Astrocyte of the cerebellum (primary cell): ENCODE data around the gene KRTDAP.

Source experiments
- DNase-seq: peaks from one replicate; pipeline ENCODE4 v3.0.0-alpha.2; 2011; ENCODE audit warnings: low read depth
- H3K4me3 ChIP-seq: 2 replicates; pipeline ENCODE4 v1.5.1; 2011; ENCODE audit warnings: mild to moderate bottlenecking, low read depth, low read length, moderate library complexity
- in situ Hi-C: cut with HindIII; loops from 2 replicates; pipeline ENCODE4 v1.10.0; 2017; ENCODE audit warnings: low sequenced_read_pairs
- TF ChIP-seq, protein P1 (sequence below): IDR thresholded peaks from 2 replicates; pipeline ENCODE4 v1.5.1; 2012; ENCODE audit warnings: low read length, low read depth, moderate library complexity, mild to moderate bottlenecking; ENCODE audit errors: missing control alignments

Gene KRTDAP

DNA sequence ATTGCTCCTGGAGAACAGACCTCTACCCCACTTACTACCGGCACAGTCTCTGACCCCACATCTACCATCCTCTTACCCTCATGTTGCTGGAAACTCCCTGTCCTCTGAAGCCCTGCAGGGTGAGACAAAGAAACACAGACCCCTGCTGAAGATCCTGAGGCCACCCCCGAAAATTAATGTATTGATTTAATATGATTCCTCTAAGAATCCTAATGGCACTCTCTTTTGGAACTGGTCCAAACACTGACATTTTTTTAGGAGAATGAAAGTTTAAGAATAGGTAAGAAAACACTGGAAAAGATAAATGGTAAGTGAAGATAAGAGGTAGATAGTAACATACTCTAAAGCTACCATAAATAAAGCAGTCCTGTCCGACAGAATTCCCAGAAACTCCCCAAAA, 17.9 kb upstream of the KRTDAP start:
- in situ Hi-C loops: loop anchor here (5.0 kb wide), 1 partner anchor 156 kb away; no protein-coding TSS in a partner anchor
- TF ChIP-seq, protein P1, sequence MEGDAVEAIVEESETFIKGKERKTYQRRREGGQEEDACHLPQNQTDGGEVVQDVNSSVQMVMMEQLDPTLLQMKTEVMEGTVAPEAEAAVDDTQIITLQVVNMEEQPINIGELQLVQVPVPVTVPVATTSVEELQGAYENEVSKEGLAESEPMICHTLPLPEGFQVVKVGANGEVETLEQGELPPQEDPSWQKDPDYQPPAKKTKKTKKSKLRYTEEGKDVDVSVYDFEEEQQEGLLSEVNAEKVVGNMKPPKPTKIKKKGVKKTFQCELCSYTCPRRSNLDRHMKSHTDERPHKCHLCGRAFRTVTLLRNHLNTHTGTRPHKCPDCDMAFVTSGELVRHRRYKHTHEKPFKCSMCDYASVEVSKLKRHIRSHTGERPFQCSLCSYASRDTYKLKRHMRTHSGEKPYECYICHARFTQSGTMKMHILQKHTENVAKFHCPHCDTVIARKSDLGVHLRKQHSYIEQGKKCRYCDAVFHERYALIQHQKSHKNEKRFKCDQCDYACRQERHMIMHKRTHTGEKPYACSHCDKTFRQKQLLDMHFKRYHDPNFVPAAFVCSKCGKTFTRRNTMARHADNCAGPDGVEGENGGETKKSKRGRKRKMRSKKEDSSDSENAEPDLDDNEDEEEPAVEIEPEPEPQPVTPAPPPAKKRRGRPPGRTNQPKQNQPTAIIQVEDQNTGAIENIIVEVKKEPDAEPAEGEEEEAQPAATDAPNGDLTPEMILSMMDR: no peak
- H3K4me3 ChIP-seq: no peak overlapping the region

DNA sequence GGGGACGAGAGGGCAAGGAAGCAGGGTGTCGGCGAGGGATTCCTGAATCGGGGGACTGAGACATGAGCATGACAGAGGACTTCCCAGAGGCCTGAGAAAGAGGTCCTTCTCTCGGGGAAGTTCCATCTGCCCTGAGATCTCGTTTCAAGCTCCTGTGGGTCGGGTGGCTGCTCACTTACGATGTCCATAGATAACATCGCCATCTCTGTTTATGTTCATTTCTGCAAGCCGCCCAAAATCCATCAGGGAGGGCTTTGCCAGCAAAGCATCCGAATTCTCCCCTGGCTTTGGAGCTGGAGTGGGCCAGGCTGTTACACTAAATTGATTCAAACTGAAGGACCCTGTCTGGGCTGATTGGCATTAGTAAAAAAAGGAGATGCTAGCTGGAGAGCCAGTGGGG, 17.3 kb upstream of the KRTDAP start:
- no peak for DNase-seq
- TF ChIP-seq, protein P1: no peak
- in situ Hi-C loops: loop anchor here (5.0 kb wide), 1 partner anchor 155 kb away; no protein-coding TSS in a partner anchor
- H3K4me3 ChIP-seq: no peak overlapping the region

More for the DNA sequence above, 17.9 kb upstream of the KRTDAP start:
- no peak for DNase-seq

DNA sequence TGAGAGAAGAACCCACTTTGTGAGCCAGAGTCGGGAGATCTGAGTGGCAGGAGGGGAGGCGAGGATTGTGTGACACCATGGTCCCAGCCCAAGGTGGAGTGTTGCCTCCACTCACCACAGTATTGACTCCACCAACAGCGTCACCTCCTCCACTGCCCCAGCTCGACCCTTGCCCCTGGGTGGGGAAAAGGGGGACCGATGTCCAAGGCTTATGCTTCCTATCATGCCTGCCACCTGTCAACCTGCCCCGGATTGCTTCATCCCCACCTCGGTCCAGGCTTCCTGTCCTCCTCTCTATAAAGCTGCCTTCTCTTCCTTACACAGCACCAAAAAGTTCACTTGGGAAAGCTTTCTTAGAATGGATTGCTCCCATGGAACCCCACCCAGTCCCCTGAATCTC, 15.7 kb upstream of the KRTDAP start:
- no peak overlapping the region for H3K4me3 ChIP-seq
- in situ Hi-C loops: loop anchor here (5.0 kb wide), 1 partner anchor 154 kb away; no protein-coding TSS in a partner anchor
- DNase-seq: no peak
- TF ChIP-seq, protein P1: no peak

DNA sequence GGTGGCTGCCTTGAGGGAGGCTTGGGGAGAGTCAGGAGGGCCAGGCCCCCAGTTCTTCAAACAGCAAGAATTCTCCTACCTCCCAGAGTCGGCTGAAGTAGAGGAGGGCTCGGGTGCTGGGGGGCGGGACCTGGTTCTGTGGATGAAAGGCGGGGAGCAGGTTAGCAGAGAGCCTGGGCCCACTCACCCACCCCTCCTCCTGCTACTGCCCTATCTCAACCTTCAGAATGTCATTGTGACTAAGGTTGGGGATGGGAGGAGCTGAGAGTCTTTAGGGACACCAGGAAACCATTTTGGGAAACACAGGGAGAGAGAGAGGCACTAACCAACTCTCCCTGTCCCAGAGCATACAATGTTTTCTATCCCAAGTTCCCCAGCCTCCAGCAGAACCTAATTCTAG, 12.5 kb upstream of the KRTDAP start:
- in situ Hi-C loops: no loop called here
- no peak overlapping the region for H3K4me3 ChIP-seq
- TF ChIP-seq, protein P1: no peak
- DNase-seq: no peak

DNA sequence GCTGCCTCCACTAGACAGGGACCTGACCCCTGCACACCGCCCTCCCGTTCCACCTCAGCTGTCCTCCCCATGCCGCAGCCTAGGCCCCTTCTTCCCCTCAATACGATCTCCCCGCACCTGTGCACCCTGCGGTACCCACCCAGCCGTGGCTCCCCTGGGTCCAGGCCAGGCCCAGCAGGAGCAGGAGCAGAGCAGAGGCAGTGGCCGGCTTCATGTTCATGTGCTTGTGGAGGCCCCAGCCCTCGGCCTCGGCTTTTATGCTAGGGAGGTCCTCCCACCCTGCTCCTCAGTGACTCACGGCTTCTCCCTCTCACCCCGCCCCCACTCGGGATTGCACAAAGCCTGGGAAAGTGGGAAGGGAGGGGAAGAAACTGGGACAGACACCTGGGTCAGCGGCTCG, 11.4 kb upstream of the KRTDAP start:
- in situ Hi-C loops: no loop called here
- no peak for DNase-seq
- TF ChIP-seq, protein P1: no peak
- no peak overlapping the region for H3K4me3 ChIP-seq

DNA sequence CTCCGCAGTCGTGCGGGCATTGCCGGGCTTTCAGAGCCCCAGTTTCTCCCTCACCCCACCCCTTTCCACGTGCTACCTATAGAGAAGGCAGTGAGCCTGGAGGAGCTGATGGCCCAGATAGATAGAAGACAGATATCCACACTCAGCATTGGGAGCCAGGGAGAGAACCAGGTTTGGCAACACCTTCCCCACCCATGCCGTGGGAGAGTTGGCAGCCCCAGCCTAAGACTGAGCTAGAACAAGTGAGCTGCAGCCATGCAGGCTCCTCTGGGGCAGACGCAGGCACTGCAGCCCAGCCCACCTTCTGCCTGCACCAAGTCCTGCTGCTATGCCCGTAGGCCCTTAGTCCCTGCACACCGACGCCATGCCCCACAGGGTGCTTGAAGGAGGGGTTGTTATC, 10.3 kb upstream of the KRTDAP start:
- no peak for DNase-seq
- H3K4me3 ChIP-seq: no peak overlapping the region
- TF ChIP-seq, protein P1: no peak
- in situ Hi-C loops: no loop called here
